Measurements from ENCODE around the gene MVB12B.
A peak's percentile ranks its signal among the peaks of the same experiment; 100 is the strongest.

The MVB12B gene

GRCh38 chr9:126386776-126387175 is 60.1 kb downstream of the MVB12B start:
- DNase-seq (ENCODE audit: low spot score) = no peak

GRCh38 chr9:126388964-126389708 is 62.5 kb downstream of the MVB12B start:
- no peak for DNase-seq (ENCODE audit: low spot score)

DNA sequence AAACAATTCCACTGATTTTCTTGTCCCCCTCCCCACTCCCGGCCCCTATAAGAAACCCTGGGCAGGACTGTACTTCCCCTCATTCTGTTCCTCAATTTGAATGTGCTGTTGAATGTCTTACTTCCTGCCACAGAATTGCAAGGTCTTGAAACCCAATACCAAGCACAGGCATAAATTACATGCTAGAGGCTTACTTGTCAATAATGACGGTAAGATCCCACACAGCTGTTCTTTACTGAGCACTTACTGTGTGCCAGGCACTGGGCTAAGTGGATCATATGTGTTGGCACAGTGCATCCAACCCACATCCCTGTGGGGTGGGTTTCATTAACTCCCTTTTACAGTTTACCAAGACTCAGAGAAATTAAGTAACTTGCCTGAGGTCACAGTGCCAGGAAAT is 63.4 kb downstream of the MVB12B start:
- no peak for DNase-seq (ENCODE audit: low spot score)

- no peak for DNase-seq (ENCODE audit: low spot score)
These were observed 64.3 kb downstream of the MVB12B start for GRCh38 chr9:126390923-126391322.

GRCh38 chr9:126391713-126392661 is 65.4 kb downstream of the MVB12B start:
- DNase-seq (ENCODE audit: low spot score) = no peak

- DNase-seq (ENCODE audit: low spot score) = no peak
These were observed 66.2 kb downstream of the MVB12B start for GRCh38 chr9:126392662-126393371.

- no peak for DNase-seq (ENCODE audit: low spot score)
These were observed 67.2 kb downstream of the MVB12B start for GRCh38 chr9:126393876-126394275.

DNA sequence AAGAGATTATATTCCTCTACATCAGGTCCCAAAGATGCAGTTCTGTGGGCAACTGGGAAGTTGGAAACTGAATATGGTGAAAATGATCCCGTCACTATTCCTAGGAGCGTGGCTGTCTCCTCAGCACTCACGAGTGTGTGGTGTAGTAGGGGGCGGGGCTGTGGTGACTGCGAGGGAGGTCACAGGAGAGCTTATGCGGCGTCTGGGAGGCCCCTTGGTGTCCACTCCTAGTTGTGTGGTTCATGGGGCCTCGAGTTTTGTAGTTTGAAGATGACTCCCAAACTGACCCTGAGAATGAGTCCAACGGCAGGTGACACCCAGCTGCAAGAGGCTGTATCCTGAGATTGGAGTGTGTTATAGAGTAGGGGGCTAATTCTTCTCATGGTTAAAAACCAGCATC is 68.2 kb downstream of the MVB12B start:
- no peak for DNase-seq (ENCODE audit: low spot score)

DNA sequence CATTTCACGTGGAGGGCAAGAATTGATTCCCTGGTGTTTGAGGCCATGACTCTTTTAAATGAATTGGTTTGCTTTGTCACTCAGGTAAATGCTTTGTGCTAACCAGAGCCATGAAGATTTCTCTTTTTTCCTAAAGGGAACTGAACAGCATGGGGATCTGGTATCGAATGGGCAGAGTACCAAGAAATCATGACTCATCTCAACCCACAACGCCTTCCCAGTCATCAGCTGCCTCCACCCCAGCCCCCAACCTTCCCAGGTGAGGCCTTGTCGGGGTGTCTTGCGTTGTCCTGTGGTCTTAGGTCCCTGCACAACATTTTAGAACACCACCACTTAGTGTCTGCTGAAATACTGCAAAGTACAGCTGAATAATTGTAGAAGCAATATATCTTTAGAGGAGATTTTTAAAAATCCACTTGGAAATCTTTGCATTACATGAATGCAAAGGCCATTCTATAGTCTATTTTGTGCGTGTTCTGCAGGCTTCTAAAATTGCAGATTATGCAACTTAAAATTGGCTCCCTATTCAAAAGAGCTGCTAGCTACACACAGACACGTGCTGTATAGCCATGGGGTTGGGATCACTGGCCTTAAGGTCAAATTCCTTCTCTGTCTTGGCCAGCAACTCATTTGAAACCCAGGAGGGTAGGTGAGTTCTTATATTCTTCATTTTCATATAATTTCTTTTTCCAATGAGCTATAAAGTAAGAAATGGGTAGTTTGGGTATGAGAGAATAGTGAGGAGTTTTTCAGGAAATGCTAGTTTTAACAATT is 69.0 kb downstream of the MVB12B start:
- peak; percentile 19 for DNase-seq (ENCODE audit: low spot score)

GRCh38 chr9:126397056-126397455 is 70.4 kb downstream of the MVB12B start:
- DNase-seq (ENCODE audit: low spot score) = peak; percentile 72

DNA sequence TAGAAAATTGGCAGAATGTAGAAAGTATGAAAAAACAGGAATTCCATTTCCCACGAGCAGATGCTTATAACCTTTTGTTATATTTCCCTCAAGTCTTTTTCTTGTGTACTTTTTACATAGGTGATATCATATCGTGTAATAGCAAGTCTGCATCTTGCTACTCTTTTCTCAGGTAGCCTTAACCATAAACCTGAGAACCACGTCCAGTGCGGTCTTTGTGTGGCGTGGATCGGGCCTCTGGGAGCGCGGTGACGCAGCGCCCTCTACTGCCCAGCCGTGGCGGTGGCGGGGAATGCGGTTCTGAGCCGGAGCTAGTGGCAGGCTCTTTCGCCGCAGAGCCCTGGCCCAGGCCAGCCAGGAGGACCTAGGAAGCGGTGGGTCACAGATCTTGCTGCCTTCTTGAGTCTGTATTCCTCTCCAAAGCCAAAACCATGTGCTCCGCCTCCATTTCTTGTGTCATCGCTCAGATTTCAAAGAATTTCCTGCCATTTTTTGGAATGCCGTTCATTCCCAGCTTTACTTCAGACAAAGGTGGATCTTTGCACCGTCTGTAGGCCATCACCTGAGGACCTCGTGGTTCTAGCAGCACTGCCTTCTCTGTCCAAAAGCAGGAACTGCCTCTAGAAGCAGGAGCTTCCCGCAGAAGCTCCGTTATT is 71.9 kb downstream of the MVB12B start:
- DNase-seq (ENCODE audit: low spot score) = peak; percentile 71

DNA sequence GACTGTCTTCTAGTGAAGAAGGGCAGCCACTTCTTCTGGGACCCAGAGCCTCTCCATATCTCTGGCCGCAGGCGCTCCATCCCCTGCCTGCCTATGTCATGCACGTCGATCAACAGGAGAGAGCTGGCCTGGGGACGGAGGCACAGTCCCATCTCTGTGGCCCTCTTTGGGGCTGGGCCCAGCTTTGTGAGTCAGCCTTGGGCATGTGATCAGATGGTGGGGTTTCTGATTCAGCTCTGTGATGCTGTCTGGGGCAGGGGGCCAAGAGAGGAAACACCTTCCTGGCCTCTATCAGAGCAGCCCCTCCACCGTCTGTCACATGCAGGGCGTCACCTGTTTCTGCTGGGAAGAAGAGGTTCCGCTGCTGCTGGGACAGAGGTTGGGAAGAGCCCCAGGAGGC is 72.6 kb downstream of the MVB12B start:
- DNase-seq (ENCODE audit: low spot score) = no peak

GRCh38 chr9:126399789-126400188 is 73.2 kb downstream of the MVB12B start:
- no peak for DNase-seq (ENCODE audit: low spot score)

DNA sequence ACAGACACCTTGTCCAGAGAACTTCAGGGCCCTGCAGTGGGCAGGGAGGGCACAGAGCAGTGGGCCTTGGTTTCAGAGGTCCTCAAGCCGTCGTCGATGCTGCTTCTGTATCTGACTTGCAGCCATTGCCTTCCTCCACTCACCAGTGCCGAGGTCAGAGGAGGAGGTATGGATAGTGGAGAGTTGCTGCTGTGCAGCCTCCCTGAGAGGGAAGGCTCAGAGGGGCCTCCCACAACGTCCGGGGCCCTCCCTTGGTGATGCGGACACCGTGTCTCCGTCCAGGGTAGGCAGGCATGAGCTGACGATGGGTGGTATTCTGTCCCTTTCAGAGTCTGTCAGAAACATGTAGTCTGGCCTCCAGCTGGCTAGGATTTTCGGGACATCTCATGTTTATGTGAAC is 73.9 kb downstream of the MVB12B start:
- DNase-seq (ENCODE audit: low spot score) = no peak

GRCh38 chr9:126401107-126401506 is 74.5 kb downstream of the MVB12B start:
- DNase-seq (ENCODE audit: low spot score) = no peak

- no peak for DNase-seq (ENCODE audit: low spot score)
These were observed 75.0 kb downstream of the MVB12B start for GRCh38 chr9:126401581-126401980.

DNA sequence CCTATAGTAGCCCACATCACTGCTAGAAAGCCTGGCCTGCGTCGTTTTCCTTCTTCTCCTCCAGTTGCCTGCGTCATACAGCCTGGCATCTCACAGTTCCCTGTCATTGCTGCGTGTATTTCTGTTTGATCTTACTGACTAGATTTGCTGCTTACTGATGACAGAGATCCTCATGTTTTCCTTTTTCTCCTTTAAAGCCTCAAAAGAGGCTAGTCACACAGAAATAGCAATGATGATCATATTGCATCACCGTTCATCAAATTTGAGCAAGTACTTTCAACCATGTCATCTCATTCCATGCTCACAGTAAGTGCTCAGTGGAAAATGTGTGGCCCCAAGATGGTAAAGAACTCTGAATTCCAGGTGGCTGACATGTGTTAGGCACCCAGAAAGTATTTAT is 76.8 kb downstream of the MVB12B start:
- DNase-seq (ENCODE audit: low spot score) = no peak

- DNase-seq (ENCODE audit: low spot score) = no peak
These were observed 77.8 kb downstream of the MVB12B start for GRCh38 chr9:126404459-126404858.

GRCh38 chr9:126406075-126406667 is 79.5 kb downstream of the MVB12B start:
- DNase-seq (ENCODE audit: low spot score) = no peak

DNA sequence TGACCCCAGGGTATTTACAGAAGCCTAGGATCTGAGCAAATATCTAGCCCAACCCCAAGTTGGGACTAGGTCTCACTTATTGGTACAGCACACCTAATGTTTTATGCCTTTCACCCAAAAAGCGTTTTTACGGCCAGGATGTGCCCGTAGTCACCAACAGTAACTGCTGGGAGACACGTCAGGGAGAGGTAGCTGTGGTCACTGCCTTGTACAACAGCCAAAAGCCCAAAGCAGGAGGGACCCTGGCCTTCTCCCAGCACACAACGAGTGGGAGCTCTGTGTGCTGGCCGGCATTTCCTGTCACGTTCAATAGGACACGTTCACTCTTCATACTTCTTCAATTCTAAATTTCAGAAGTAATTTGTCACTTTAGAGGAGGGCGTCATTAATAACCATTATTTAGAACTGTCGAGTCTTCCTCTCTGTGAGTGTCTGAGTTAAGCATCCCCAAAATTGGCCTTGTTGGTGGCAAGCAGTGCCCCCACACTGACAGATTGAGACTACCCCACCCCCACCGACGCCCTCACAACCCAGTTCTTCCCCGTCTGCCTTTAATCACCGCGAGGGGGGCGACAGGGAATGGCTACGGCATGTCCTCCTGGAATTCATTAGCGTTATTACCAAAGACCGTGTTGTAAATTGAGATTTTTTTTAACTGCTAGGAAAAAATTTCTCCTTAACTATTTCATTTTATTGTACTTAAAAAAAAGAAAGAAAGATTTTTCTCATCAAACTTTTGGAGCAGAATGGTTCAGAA is 80.7 kb downstream of the MVB12B start:
- DNase-seq (ENCODE audit: low spot score) = no peak
